GM20000 (cell line): ENCODE results near the gene MRPL36.

Experiments
- DNase-seq: peaks from one replicate; pipeline ENCODE4 v3.0.0; 2012; ENCODE audit warnings: low spot score
- TF ChIP-seq, protein P1 (sequence below): IDR thresholded peaks from 2 replicates; pipeline ENCODE4 v1.5.1; 2012; ENCODE audit warnings: mild to moderate bottlenecking, control low read depth; ENCODE audit errors: extremely low read depth, missing control alignments

The MRPL36 gene

DNA sequence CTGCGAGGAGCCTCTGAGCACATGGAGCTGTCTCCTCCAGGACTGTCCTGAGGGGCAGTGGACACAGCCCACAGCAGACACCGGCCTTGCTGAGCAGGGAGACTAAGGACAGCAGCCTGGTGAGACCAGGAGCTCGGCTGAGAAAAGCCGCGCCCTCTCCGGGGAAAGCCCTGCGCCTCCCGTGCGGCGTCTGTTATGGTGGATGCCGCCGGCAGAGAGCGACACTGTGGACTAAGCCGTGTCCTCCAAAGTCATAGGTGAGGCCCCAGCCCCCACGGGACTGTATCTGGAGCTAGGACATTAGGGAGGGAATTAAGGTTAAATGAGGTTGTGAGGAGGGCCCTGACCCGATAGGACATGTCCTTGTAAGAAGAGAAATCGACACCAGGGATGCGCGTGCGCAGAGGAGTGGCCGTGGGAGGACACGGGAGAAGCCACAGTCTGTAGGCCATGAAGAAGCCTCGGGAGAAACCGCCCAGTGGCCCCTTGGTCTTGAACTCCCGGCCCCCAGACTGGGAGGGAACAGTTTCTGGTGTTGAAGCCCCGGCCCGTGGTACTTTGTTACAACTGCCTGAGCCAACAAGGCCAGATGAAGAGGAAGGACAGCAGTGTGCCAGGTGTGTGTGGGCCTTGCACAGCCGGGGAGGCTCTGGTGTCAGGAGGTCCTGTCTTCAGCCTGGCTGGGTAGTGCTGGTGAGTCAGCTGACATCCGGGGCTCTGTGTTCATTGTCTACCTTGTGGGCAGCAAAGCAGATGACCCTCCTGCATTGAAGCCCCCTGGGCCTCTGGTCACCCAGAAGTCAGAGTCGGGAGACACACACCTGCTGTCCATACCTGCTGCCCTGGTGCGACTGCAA is 22.1 kb downstream of the MRPL36 start:
- no peak for DNase-seq
- TF ChIP-seq, protein P1, sequence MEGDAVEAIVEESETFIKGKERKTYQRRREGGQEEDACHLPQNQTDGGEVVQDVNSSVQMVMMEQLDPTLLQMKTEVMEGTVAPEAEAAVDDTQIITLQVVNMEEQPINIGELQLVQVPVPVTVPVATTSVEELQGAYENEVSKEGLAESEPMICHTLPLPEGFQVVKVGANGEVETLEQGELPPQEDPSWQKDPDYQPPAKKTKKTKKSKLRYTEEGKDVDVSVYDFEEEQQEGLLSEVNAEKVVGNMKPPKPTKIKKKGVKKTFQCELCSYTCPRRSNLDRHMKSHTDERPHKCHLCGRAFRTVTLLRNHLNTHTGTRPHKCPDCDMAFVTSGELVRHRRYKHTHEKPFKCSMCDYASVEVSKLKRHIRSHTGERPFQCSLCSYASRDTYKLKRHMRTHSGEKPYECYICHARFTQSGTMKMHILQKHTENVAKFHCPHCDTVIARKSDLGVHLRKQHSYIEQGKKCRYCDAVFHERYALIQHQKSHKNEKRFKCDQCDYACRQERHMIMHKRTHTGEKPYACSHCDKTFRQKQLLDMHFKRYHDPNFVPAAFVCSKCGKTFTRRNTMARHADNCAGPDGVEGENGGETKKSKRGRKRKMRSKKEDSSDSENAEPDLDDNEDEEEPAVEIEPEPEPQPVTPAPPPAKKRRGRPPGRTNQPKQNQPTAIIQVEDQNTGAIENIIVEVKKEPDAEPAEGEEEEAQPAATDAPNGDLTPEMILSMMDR = no peak

- no peak for DNase-seq
- TF ChIP-seq, protein P1 = no peak
Measured at GRCh38 chr5:1776831-1777230, 22.8 kb downstream of the MRPL36 start.

- no peak for DNase-seq
- TF ChIP-seq, protein P1 = no peak
Measured at GRCh38 chr5:1772634-1773033, 27.0 kb downstream of the MRPL36 start.

GRCh38 chr5:1771149-1772065 is 28.2 kb downstream of the MRPL36 start:
- TF ChIP-seq, protein P1 = no peak
- DNase-seq = no peak

GRCh38 chr5:1770443-1770802 is 29.2 kb downstream of the MRPL36 start:
- TF ChIP-seq, protein P1 = no peak
- DNase-seq = no peak

GRCh38 chr5:1769752-1770442 is 29.7 kb downstream of the MRPL36 start:
- TF ChIP-seq, protein P1 = no peak
- no peak for DNase-seq
